Anterior cingulate cortex (tissue), 58 donors: Measurements from ENCODE around the gene COX14.

Experiments
- DNase-seq, 58 donors: peaks; one replicate each; lab custom pipeline; 2025; lab: John Stamatoyannopoulos, UW

Gene COX14

GRCh38 chr12:50084775-50085614 is 27.0 kb upstream of the COX14 start, which contains the start of gene SMARCD1:
TSS of gene SMARCD1 (plus strand) at chr12:50085342. CDS start at chr12:50085370, 28 bp downstream.
- DNase-seq = peak; percentile 59 to 96 (median 90)

GRCh38 chr12:50085615-50086072 is 26.4 kb upstream of the COX14 start:
- peak in 1 of 58 donors; percentile 50 for DNase-seq

- no peak for DNase-seq
These were observed 25.9 kb upstream of the COX14 start for GRCh38 chr12:50086148-50086547.

- no peak for DNase-seq
These were observed 24.9 kb upstream of the COX14 start for GRCh38 chr12:50087151-50087550.

GRCh38 chr12:50087995-50088394 is 24.0 kb upstream of the COX14 start:
- no peak for DNase-seq

- DNase-seq = peak in 19 of 58 donors; percentile 9 to 62 (median 22)
These were observed 23.3 kb upstream of the COX14 start for GRCh38 chr12:50088577-50089335.

- no peak for DNase-seq
These were observed 22.3 kb upstream of the COX14 start for GRCh38 chr12:50089730-50090129.

GRCh38 chr12:50090391-50090790 is 21.6 kb upstream of the COX14 start:
- DNase-seq = no peak

GRCh38 chr12:50097952-50098351 is 14.1 kb upstream of the COX14 start:
- DNase-seq = no peak

GRCh38 chr12:50099302-50100008 is 12.6 kb upstream of the COX14 start:
- no peak for DNase-seq

GRCh38 chr12:50100561-50100960 is 11.5 kb upstream of the COX14 start:
- no peak for DNase-seq

GRCh38 chr12:50101663-50102062 is 10.4 kb upstream of the COX14 start:
- peak in 3 of 58 donors; percentile 8 to 36 (median 19) for DNase-seq

- peak in 39 of 58 donors; percentile 5 to 76 (median 45) for DNase-seq
These were observed 9.9 kb upstream of the COX14 start for GRCh38 chr12:50102131-50102531.

- peak in 14 of 58 donors; percentile 17 to 60 (median 42) for DNase-seq
These were observed 9.3 kb upstream of the COX14 start for GRCh38 chr12:50102646-50103309.

GRCh38 chr12:50103351-50103750 is 8.7 kb upstream of the COX14 start:
- DNase-seq = no peak

GRCh38 chr12:50103767-50104321 is 8.2 kb upstream of the COX14 start, which contains the start of gene GPD1:
TSS of gene GPD1 (plus strand) at chr12:50104008. CDS start at chr12:50104051, 43 bp downstream.
- DNase-seq = peak in 56 of 58 donors; percentile 12 to 90 (median 62)

GRCh38 chr12:50104417-50105366 is 7.3 kb upstream of the COX14 start:
- no peak for DNase-seq

GRCh38 chr12:50105913-50106450 is 6.1 kb upstream of the COX14 start:
- DNase-seq = no peak
